Activated CD4-positive, alpha-beta memory T cell treated with anti-CD3 and anti-CD28 coated beads for 36 hours (primary cell): ENCODE results near the gene ST3GAL3. TPM values are rescaled to one million over a fixed set of nuclear protein-coding genes. Genes with fewer than 3 reads are reported as not detected.

Source experiments
- CTCF ChIA-PET: fragments of 350-600 bp; sonication (Branson Sonifier 250); formaldehyde crosslinking; loops from one replicate; lab custom pipeline; 2021; ENCODE audit warnings: antibody characterized with exemption, inconsistent platforms; lab: Charles Lee
- POLR2A ChIA-PET: fragments of 350-600 bp; sonication (Branson Sonifier 250); formaldehyde crosslinking; loops from one replicate; lab custom pipeline; 2021; ENCODE audit warnings: antibody characterized with exemption; lab: Charles Lee
- DNase-seq: peaks from one replicate; pipeline ENCODE4 v3.0.0-alpha.2; 2020
- H3K27ac Mint-ChIP-seq: one replicate; pipeline ENCODE4 v1.8.0; 2021; ENCODE audit warnings: mixed read lengths
- H3K27me3 Mint-ChIP-seq: one replicate; pipeline ENCODE4 v1.8.0; 2021; ENCODE audit warnings: mixed read lengths
- H3K36me3 Mint-ChIP-seq: one replicate; pipeline ENCODE4 v1.8.0; 2021; ENCODE audit warnings: mixed read lengths
- H3K4me1 Mint-ChIP-seq: one replicate; pipeline ENCODE4 v1.8.0; 2021; ENCODE audit warnings: low read depth, mixed read lengths
- H3K4me3 Mint-ChIP-seq: one replicate; pipeline ENCODE4 v1.8.0; 2021; ENCODE audit warnings: mild to moderate bottlenecking, mixed read lengths
- H3K9me3 Mint-ChIP-seq: one replicate; pipeline ENCODE4 v1.8.0; 2021; ENCODE audit warnings: mixed read lengths
- intact Hi-C: fragments of 100-400 bp; cut with micrococcal nuclease; formaldehyde crosslinking; loops from one replicate; pipeline ENCODE4 v1.15.1; 2023
- total RNA-seq, 2 experiments: library from RNA; stranded (reverse); gene quantifications; one replicate each; pipeline ENCODE4 v1.2.3, GENCODE V29; 2021

Gene ST3GAL3
- total RNA-seq, 2 experiments from 2014 or later = 14.7 to 16.0 TPM

GRCh38 chr1:43729816-43730463 is 22.6 kb downstream of the ST3GAL3 start:
- intact Hi-C loops = no loop called here
- ChIA-PET CTCF (no interaction called here), POLR2A (no interaction called here)

GRCh38 chr1:43731867-43732531 is 24.7 kb downstream of the ST3GAL3 start:
- no peak for DNase-seq
- ChIA-PET POLR2A (no interaction called here), CTCF (no interaction called here)
- H3K36me3 Mint-ChIP-seq = peaks cover 4% of the 10 kb centered on the region
- H3K4me1 Mint-ChIP-seq = no peaks in the 10 kb centered on the region
- no peak overlapping the region for H3K27ac Mint-ChIP-seq
- intact Hi-C loops = no loop called here
- H3K9me3 Mint-ChIP-seq = no peaks in the 10 kb centered on the region
- no peaks in the 10 kb centered on the region for H3K27me3 Mint-ChIP-seq
- H3K4me3 Mint-ChIP-seq = no peak overlapping the region

More at GRCh38 chr1:43729816-43730463, 22.6 kb downstream of the ST3GAL3 start:
- H3K4me1 Mint-ChIP-seq = no peaks in the 10 kb centered on the region
- H3K36me3 Mint-ChIP-seq = no peaks in the 10 kb centered on the region
- no peaks in the 10 kb centered on the region for H3K27me3 Mint-ChIP-seq
- H3K4me3 Mint-ChIP-seq = no peak overlapping the region
- no peaks in the 10 kb centered on the region for H3K9me3 Mint-ChIP-seq
- H3K27ac Mint-ChIP-seq = no peak overlapping the region
- DNase-seq = no peak

DNA sequence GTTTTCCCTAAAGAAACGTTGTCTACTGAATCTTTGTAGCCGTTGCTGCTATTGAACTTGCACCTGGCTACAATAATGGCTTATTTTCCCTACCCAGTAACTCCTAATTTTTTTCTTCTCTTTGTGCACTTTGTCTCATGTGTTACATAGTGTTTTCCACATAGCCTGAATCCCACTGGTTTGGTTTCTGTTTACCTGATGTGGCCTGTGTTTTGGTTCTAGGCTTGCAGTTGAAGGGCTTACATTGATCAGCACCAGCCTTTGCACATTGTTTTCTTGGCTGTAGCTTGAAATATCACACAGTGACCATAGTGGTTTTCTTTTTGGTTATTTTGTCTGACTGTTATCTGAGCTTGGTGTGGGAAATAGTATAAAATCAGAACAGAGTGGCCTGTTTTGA is 29.5 kb downstream of the ST3GAL3 start:
- no peak overlapping the region for H3K4me3 Mint-ChIP-seq
- no peaks in the 10 kb centered on the region for H3K4me1 Mint-ChIP-seq
- intact Hi-C loops = no loop called here
- no peaks in the 10 kb centered on the region for H3K9me3 Mint-ChIP-seq
- POLR2A ChIA-PET = no interaction called here
- CTCF ChIA-PET = no interaction called here
- H3K36me3 Mint-ChIP-seq = peaks cover 4% of the 10 kb centered on the region
- no peak overlapping the region for H3K27ac Mint-ChIP-seq
- DNase-seq = no peak
- H3K27me3 Mint-ChIP-seq = no peaks in the 10 kb centered on the region

GRCh38 chr1:43742026-43742425 is 34.7 kb downstream of the ST3GAL3 start:
- Mint-ChIP-seq H3K36me3 (peaks cover 12% of the 10 kb centered on the region), H3K4me1 (no peaks in the 10 kb centered on the region), H3K4me3 (no peak overlapping the region), H3K27ac (no peak overlapping the region), H3K9me3 (no peaks in the 10 kb centered on the region), H3K27me3 (no peaks in the 10 kb centered on the region)
- POLR2A ChIA-PET = no interaction called here
- intact Hi-C loops = no loop called here
- no peak for DNase-seq
- CTCF ChIA-PET = no interaction called here

GRCh38 chr1:43743206-43743605 is 35.9 kb downstream of the ST3GAL3 start:
- H3K9me3 Mint-ChIP-seq = no peaks in the 10 kb centered on the region
- H3K27me3 Mint-ChIP-seq = no peaks in the 10 kb centered on the region
- intact Hi-C loops = no loop called here
- POLR2A ChIA-PET = no interaction called here
- H3K4me3 Mint-ChIP-seq = no peak overlapping the region
- H3K36me3 Mint-ChIP-seq = peaks cover 12% of the 10 kb centered on the region
- CTCF ChIA-PET = no interaction called here
- H3K4me1 Mint-ChIP-seq = no peaks in the 10 kb centered on the region
- no peak for DNase-seq
- no peak overlapping the region for H3K27ac Mint-ChIP-seq

- Mint-ChIP-seq H3K9me3 (no peaks in the 10 kb centered on the region), H3K27ac (no peak overlapping the region)
- intact Hi-C loops = no loop called here
Observed at GRCh38 chr1:43747736-43748135, 40.4 kb downstream of the ST3GAL3 start.

GRCh38 chr1:43750083-43750482 is 42.7 kb downstream of the ST3GAL3 start:
- H3K27ac Mint-ChIP-seq = no peak overlapping the region
- H3K4me3 Mint-ChIP-seq = no peak overlapping the region
- POLR2A ChIA-PET = no interaction called here
- peaks cover 8% of the 10 kb centered on the region for H3K36me3 Mint-ChIP-seq
- no peaks in the 10 kb centered on the region for H3K4me1 Mint-ChIP-seq
- H3K27me3 Mint-ChIP-seq = no peaks in the 10 kb centered on the region
- DNase-seq = no peak
- CTCF ChIA-PET = no interaction called here
- intact Hi-C loops = no loop called here
- no peaks in the 10 kb centered on the region for H3K9me3 Mint-ChIP-seq

More at GRCh38 chr1:43747736-43748135, 40.4 kb downstream of the ST3GAL3 start:
- ChIA-PET CTCF (interaction anchor here (0.9 kb wide), 1 partner anchor 16 kb away, joined by 4 read pairs; no protein-coding TSS in a partner anchor), POLR2A (no interaction called here)
- H3K4me3 Mint-ChIP-seq = no peak overlapping the region
- peaks cover 11% of the 10 kb centered on the region for H3K36me3 Mint-ChIP-seq
- DNase-seq = no peak
- H3K27me3 Mint-ChIP-seq = no peaks in the 10 kb centered on the region
- no peaks in the 10 kb centered on the region for H3K4me1 Mint-ChIP-seq

DNA sequence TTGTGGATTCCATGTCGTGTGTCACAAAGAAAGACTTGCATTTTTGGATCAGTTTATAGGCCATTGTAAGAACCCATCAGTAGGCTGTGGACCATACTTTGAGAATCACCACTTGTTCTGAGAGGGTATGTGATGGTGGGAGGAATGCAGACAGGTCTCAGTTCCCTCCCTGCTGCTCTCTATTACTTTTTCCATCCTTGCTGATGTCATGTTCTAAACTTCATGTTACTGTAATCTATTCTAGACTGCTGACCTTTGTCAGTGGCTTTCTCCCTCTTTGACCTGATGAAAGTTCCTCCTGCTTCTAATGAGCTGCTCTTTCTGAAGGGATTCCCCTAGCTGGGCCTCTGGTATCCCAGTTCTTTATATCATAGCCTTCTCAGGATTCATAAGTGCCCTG is 46.1 kb downstream of the ST3GAL3 start:
- no peaks in the 10 kb centered on the region for H3K4me1 Mint-ChIP-seq
- intact Hi-C loops = no loop called here
- POLR2A ChIA-PET = no interaction called here
- H3K27me3 Mint-ChIP-seq = no peaks in the 10 kb centered on the region
- no peak overlapping the region for H3K4me3 Mint-ChIP-seq
- H3K36me3 Mint-ChIP-seq = peaks cover 4% of the 10 kb centered on the region
- CTCF ChIA-PET = interaction anchor here (1.2 kb wide), 1 partner anchor 10 kb away, joined by 4 read pairs; no protein-coding TSS in a partner anchor
- H3K9me3 Mint-ChIP-seq = no peaks in the 10 kb centered on the region
- no peak for DNase-seq
- no peak overlapping the region for H3K27ac Mint-ChIP-seq

- DNase-seq = no peak
- intact Hi-C loops = no loop called here
- no peaks in the 10 kb centered on the region for H3K4me1 Mint-ChIP-seq
- ChIA-PET CTCF (interaction anchor here (1.3 to 1.5 kb wide), 2 partner anchors 8 to 180 kb away, joined by 4 to 5 read pairs; no protein-coding TSS in a partner anchor), POLR2A (no interaction called here)
- H3K9me3 Mint-ChIP-seq = no peaks in the 10 kb centered on the region
- no peaks in the 10 kb centered on the region for H3K27me3 Mint-ChIP-seq
- H3K36me3 Mint-ChIP-seq = peaks cover 2% of the 10 kb centered on the region
- H3K27ac Mint-ChIP-seq = no peak overlapping the region
- no peak overlapping the region for H3K4me3 Mint-ChIP-seq
Observed at GRCh38 chr1:43754892-43755291, 47.6 kb downstream of the ST3GAL3 start.

DNA sequence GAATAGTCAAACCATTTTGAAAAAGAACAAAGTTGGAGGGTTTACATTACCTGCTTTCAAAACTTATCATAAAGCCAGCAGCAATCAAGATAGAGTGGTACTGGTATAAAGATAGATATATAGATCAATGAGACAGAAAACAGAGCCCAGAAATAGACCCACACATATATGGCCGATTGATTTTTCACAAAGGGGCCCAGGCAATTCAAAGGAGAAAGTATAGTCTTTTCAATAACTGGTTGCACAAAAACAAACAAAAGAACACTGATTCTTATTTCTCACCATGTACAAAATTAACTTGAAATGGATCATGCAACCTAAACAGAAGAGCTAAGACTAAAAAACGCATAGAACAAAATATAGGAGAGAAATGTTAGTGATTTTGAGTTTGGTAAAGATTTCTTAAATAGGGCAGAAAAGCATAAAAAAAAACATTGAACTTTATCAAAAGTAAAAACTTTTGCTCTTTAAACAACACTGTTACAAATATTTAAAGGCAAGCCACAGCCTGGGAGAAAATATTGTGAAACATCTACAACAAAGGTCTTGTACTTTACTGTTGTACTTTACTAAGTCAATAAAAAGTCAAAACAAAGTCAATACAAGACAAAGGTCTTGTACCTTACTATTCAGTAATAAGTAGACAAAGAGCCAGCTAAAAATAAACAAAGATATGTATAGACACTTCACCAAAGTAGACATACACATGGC is 50.2 kb downstream of the ST3GAL3 start:
- Mint-ChIP-seq H3K4me1 (no peaks in the 10 kb centered on the region), H3K27me3 (no peaks in the 10 kb centered on the region), H3K4me3 (no peak overlapping the region), H3K9me3 (no peaks in the 10 kb centered on the region), H3K36me3 (peaks cover 2% of the 10 kb centered on the region), H3K27ac (no peak overlapping the region)
- CTCF ChIA-PET = interaction anchor here (1.5 kb wide), 1 partner anchor 279 kb away, joined by 3 read pairs; no protein-coding TSS in a partner anchor
- intact Hi-C loops = no loop called here
- no peak for DNase-seq
- POLR2A ChIA-PET = no interaction called here

DNA sequence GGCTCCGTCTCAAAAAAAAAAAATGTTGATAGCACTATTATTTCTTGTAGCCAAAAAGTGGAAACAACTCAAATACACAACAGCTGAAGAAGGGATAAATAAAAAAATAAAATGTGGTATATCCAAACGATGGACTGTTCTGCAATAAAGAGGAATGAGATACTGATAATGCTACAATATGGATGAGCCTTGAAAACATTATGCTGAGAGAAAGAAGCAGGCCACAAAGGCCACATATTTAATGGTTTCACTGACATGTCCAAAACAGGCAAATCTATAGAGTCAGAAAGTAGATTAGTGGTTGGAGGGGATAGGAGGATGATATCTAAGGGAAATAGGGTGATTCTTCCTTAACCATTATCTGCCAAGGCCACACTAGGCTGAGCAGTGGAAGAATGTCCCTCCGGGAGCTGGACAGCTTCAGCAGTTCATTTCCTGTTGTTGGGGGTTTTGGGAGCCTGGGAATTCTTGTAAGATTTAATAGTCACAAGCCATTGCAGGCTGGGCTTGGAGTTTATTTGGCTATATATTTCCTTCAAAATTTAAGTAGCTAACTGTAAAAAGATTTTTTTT is 53.5 kb downstream of the ST3GAL3 start:
- ChIA-PET POLR2A (no interaction called here), CTCF (interaction anchor here (0.6 to 3.5 kb wide), 3 partner anchors 28 to 239 kb away, joined by 3 to 21 read pairs (median 3); partner anchors contain the start of gene ARTN)
- peaks cover 2% of the 10 kb centered on the region for H3K36me3 Mint-ChIP-seq
- H3K4me1 Mint-ChIP-seq = no peaks in the 10 kb centered on the region
- no peaks in the 10 kb centered on the region for H3K9me3 Mint-ChIP-seq
- no peaks in the 10 kb centered on the region for H3K27me3 Mint-ChIP-seq
- DNase-seq = no peak
- H3K27ac Mint-ChIP-seq = no peak overlapping the region
- H3K4me3 Mint-ChIP-seq = no peak overlapping the region
- intact Hi-C loops = no loop called here
